DOHH2 (cell line): Measurements from ENCODE around the gene DLGAP3.

ENCODE experiments used
- H3F3A ChIP-seq: fragments of 200-600 bp; sonication (generic), shearing (Covaris generic); 2 replicates; pipeline ENCODE4 v1.6.0; 2016; ENCODE audit warnings: antibody characterized with exemption, mild to moderate bottlenecking; ENCODE audit not compliant: control insufficient read depth, insufficient read depth
- H3K27ac ChIP-seq: fragments of 200-600 bp; sonication (generic); 2 replicates; pipeline ENCODE4 v1.5.1; 2014; ENCODE audit warnings: low read depth, mild to moderate bottlenecking, low read length, moderate library complexity
- H3K27me3 ChIP-seq: fragments of 200-600 bp; sonication (generic); 2 replicates; pipeline ENCODE4 v1.6.1; 2014; ENCODE audit warnings: mild to moderate bottlenecking, low read length, mixed read lengths; ENCODE audit not compliant: control insufficient read depth
- H3K36me3 ChIP-seq: fragments of 200-600 bp; sonication (generic); 2 replicates; pipeline ENCODE4 v1.6.1; 2014; ENCODE audit warnings: mild to moderate bottlenecking, low read length, moderate library complexity, mixed read lengths; ENCODE audit not compliant: control insufficient read depth
- H3K4me1 ChIP-seq: fragments of 200-600 bp; sonication (generic); 2 replicates; pipeline ENCODE4 v1.6.1; 2014; ENCODE audit warnings: mild to moderate bottlenecking, low read length, mixed read lengths; ENCODE audit not compliant: control insufficient read depth
- H3K4me2 ChIP-seq: fragments of 200-600 bp; sonication (generic); 2 replicates; pipeline ENCODE4 v1.6.0; 2014; ENCODE audit warnings: mild to moderate bottlenecking, low read length, moderate library complexity
- H3K4me3 ChIP-seq: fragments of 200-600 bp; sonication (generic); 2 replicates; pipeline ENCODE4 v1.5.1; 2014; ENCODE audit warnings: mild to moderate bottlenecking, low read length, mixed read lengths
- H3K79me2 ChIP-seq: fragments of 200-600 bp; sonication (generic); 2 replicates; pipeline ENCODE4 v1.6.1; 2014; ENCODE audit warnings: mild to moderate bottlenecking, low read length, mixed read lengths; ENCODE audit not compliant: control insufficient read depth
- H3K9me2 ChIP-seq: fragments of 200-600 bp; sonication (generic); replicated peaks from 2 replicates; pipeline ENCODE4 v1.6.1; 2014; ENCODE audit warnings: mild to moderate bottlenecking, low read length, mixed read lengths; ENCODE audit not compliant: control insufficient read depth
- H3K9me3 ChIP-seq: fragments of 200-600 bp; sonication (generic); 2 replicates; pipeline ENCODE4 v1.6.1; 2014; ENCODE audit warnings: antibody characterized with exemption, low read length, mixed read lengths; ENCODE audit not compliant: control insufficient read depth, insufficient read depth
- H4K20me1 ChIP-seq: fragments of 200-600 bp; sonication (generic); 2 replicates; pipeline ENCODE4 v1.6.0; 2014; ENCODE audit warnings: low read depth, mild to moderate bottlenecking, antibody characterized with exemption, low read length, moderate library complexity; ENCODE audit not compliant: control insufficient read depth, insufficient read depth
- CTCF ChIP-seq: fragments of 200-600 bp; sonication (generic); IDR thresholded peaks from one replicate; pipeline ENCODE4 v1.5.1; 2014; ENCODE audit warnings: antibody characterized with exemption, mild to moderate bottlenecking, low read depth, low read length; ENCODE audit not compliant: poor library complexity, severe bottlenecking
- EZH2phosphoT487 ChIP-seq: fragments of 200-600 bp; sonication (generic); IDR thresholded peaks from 2 replicates; pipeline ENCODE4 v1.6.1; 2017; ENCODE audit warnings: borderline replicate concordance, mild to moderate bottlenecking, antibody characterized with exemption, low read length, moderate library complexity, mixed read lengths

DLGAP3 gene

GRCh38 chr1:34846265-34846664 is 83.2 kb downstream of the DLGAP3 start:
- Histone ChIP-seq H3K79me2 (peaks cover 5% of the 10 kb centered on the region), H3K4me2 (no peak overlapping the region), H3K27ac (no peak overlapping the region), H3K36me3 (peaks cover 14% of the 10 kb centered on the region), H3K9me2 (no peaks in the 10 kb centered on the region), H3K4me3 (no peak overlapping the region), H4K20me1 (no peaks in the 10 kb centered on the region), H3F3A (no peaks in the 10 kb centered on the region), H3K9me3 (no peaks in the 10 kb centered on the region), H3K4me1 (peaks cover 7% of the 10 kb centered on the region), H3K27me3 (no peaks in the 10 kb centered on the region)
- TF ChIP-seq EZH2phosphoT487: no peak
- no peak for TF ChIP-seq CTCF

GRCh38 chr1:34845131-34845901 is 84.1 kb downstream of the DLGAP3 start:
- H3K4me2 ChIP-seq: no peak overlapping the region
- no peak for TF ChIP-seq CTCF
- H3K36me3 ChIP-seq: peaks cover 6% of the 10 kb centered on the region; the same call in 1 of the 2 replicates

GRCh38 chr1:34844252-34844634 is 85.2 kb downstream of the DLGAP3 start:
- no peaks in the 10 kb centered on the region for H3K27me3 ChIP-seq
- TF ChIP-seq CTCF (no peak), EZH2phosphoT487 (no peak)
- 0 out of 2 replicates have a peak, but pooled peaks cover under 1% of the 10 kb centered on the region for H3K36me3 ChIP-seq
- H3K9me2 ChIP-seq: no peaks in the 10 kb centered on the region
- peaks cover 7% of the 10 kb centered on the region for H3K4me1 ChIP-seq
- no peak overlapping the region for H3K27ac ChIP-seq
- H3K4me3 ChIP-seq: no peak overlapping the region
- H3K4me2 ChIP-seq: no peak overlapping the region
- no peaks in the 10 kb centered on the region for H4K20me1 ChIP-seq
- no peaks in the 10 kb centered on the region for H3K79me2 ChIP-seq
- H3K9me3 ChIP-seq: no peaks in the 10 kb centered on the region
- no peaks in the 10 kb centered on the region for H3F3A ChIP-seq

More at GRCh38 chr1:34845131-34845901, 84.1 kb downstream of the DLGAP3 start:
- Histone ChIP-seq H3K9me2 (no peaks in the 10 kb centered on the region), H3F3A (no peaks in the 10 kb centered on the region), H4K20me1 (no peaks in the 10 kb centered on the region), H3K9me3 (no peaks in the 10 kb centered on the region), H3K4me1 (peaks cover 7% of the 10 kb centered on the region), H3K27me3 (no peaks in the 10 kb centered on the region), H3K79me2 (no peaks in the 10 kb centered on the region), H3K27ac (no peak overlapping the region), H3K4me3 (no peak overlapping the region)
